Omental fat pad (tissue), 4 donors: ENCODE data around the gene SGF29. TPM values are rescaled to one million over a fixed set of nuclear protein-coding genes. Genes with fewer than 3 reads are reported as not detected.
A peak's percentile ranks its signal among the peaks of the same experiment; 100 is the strongest.

Experiments used
- ATAC-seq: fragments of 150-250 bp; one replicate; pipeline ENCODE4 v1.9.1; 2016; ENCODE audit warnings: mild to moderate bottlenecking, moderate library complexity; ENCODE audit not compliant: low FRiP score
- DNase-seq: peaks from one replicate; pipeline ENCODE4 v3.0.0-alpha.2; 2019; ENCODE audit warnings: low spot score
- CTCF ChIP-seq, 3 donors: fragments of 450-650 bp; IDR thresholded peaks; one replicate each; pipeline ENCODE4 v1.5.1; 2016 to 2017; ENCODE audit warnings: antibody characterized with exemption in 3 of 3, mild to moderate bottlenecking in 3 of 3, moderate library complexity in 2 of 3
- total RNA-seq, 4 donors: library from RNA; depleted of rRNA; stranded (reverse); fragments of >200 nt; gene quantifications; one replicate each; pipeline ENCODE4 v1.1.0, GENCODE V29; 2016

The SGF29 gene
- total RNA-seq, 4 donors from 2014 or later, result 18.0 to 22.6 (median 19.1) TPM

GRCh38 chr16:28527985-28528384, 25.7 kb upstream of the SGF29 start:
- no peak for TF ChIP-seq CTCF (IDR thresholded peaks at IDR 0.05)
- no peak for ATAC-seq

GRCh38 chr16:28528463-28528867, 25.3 kb upstream of the SGF29 start:
- ATAC-seq (no peak), DNase-seq (no peak)
- TF ChIP-seq CTCF (IDR thresholded peaks at IDR 0.05), result no peak

More at GRCh38 chr16:28527985-28528384, 25.7 kb upstream of the SGF29 start:
- no peak for DNase-seq

GRCh38 chr16:28529124-28529523, 24.6 kb upstream of the SGF29 start:
- ATAC-seq, result no peak
- TF ChIP-seq CTCF (IDR thresholded peaks at IDR 0.05), result no peak
- DNase-seq, result no peak

- no peak for DNase-seq
- ATAC-seq, result peak; percentile 72
- TF ChIP-seq CTCF (IDR thresholded peaks at IDR 0.05), result no peak
These were observed 21.7 kb upstream of the SGF29 start for GRCh38 chr16:28531777-28532744.

GRCh38 chr16:28532940-28533647, 20.6 kb upstream of the SGF29 start:
- DNase-seq (no peak), ATAC-seq (no peak)
- TF ChIP-seq CTCF (IDR thresholded peaks at IDR 0.05), result no peak

GRCh38 chr16:28534542-28535373, 19.0 kb upstream of the SGF29 start:
- no peak for TF ChIP-seq CTCF (IDR thresholded peaks at IDR 0.05)
- no peak for ATAC-seq
- DNase-seq, result peak; percentile 57
